NCI-H146 treated with DMSO at 0.1 percent for 48 hours (cell line): ENCODE measurements around the gene CORO7.

Experiments
- DNase-seq: peaks from one replicate; lab custom pipeline; 2025; ENCODE audit not compliant: unreplicated experiment; lab: John Stamatoyannopoulos, UW

Gene CORO7

DNA sequence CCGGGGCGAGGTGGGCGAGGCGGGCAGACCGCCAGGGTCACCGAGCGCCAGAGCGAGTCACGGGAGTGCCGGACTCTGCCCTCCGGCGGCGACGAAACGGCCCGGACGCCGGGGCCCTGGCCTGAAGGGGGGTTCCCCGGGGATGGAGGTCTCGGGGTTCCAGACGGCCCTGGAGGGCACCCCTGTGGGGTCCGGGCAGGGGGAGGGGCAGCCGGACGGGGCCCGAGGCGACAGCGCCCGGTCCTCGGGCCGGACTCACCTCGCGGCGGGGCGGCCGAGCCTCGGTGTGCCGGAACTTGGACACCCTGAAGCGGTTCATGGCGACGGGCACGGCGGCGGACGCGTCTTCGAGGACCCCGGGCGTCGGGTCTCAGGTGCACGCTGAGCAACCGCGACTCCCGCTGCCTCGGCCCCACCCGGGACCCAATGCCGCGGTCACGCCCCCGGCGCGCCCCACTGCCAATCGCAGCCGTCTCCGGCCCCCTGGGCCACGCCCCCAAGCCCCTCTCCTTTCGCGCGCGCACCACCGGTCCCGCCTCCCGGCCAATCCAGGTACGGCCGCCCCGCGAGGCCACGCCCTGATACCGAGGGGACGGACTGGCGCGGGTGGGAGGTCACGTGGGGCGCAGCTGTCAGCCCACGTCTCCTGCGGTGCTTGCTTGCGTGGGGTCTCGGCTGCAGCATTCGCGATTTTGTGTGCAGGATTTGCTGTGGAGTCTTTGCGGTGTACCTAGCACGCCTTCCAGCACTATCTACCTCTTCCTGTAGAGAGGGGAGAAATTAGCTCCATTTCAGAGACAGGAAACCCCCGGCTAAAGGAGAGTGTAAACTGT is at the start of gene CORO7:
CORO7 (minus strand) TSS at position 397 of the 833 bp plus-strand sequence; CDS start at position 319, 78 bp downstream.
- peak; percentile 90 for DNase-seq

DNA sequence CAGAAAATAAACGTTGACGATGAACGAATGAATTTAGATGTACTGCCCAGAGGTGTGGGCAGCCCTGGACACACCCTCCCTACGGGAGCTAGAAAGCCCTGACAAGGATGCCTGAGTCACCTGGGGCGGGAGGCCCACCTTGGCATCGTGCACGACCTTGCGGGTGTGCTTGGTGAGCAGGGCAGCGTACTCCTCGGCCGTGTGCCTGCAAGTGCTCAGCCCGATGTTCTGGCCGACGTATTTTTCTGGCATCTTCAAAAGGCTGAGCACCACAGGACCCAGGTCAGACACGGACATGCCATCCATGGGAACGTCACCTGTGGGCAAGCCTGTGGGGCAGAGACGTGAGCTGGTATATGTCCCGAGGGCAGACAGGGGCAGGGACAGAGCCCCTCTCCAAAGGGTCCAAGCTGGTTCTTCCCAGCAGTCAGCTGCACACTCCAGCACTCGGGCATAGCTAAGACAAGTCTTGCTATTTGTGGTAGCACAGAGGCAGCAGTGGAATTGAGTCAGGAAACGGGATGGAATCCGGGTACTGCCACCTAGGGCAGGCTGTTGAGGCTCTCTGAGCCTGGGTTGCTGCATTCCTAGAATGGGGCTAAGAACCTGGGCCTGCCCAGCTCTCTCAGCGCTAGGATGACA is 47.2 kb upstream of the CORO7 start:
- no peak for DNase-seq

DNA sequence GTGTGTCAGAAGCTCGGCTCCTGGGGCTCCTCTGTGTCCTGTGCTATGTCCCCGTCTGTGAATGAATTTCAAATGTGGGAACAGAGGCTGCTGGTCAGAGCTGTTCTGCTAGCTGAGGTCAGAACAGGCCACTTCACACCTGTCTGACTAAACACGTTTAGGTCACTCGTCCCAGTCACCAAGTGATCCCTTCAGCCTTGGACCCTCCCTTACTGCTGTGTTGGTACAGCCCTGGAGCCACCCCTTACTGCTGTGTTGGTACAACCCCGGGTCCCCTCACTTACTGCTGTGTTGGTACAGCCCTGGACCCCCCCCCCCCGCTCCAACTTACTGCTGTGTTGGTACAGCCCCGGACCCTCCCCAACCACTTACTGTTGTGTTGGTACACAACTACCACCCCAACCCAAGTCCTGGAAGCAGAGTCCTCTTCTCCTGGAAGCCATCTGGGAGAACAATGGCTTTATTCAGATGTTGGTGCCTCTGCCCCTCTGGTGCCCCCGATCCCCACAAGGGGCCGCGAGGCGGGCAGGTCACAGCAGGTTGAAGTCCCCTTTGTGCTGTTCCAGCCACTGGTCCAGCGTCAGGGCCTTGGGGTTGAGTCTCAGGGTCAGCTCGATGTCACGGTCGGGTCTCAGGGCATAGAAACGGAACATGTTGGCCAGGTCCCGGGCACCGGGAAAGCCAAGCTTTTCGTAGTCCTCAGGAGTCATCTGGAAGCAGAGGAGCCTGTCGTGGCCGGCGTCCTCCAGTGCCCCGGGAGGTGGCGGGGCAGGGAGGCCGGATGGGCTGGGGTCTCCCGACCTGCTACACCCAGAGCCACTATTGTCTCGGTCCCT is 45.1 kb upstream of the CORO7 start:
- no peak for DNase-seq

DNA sequence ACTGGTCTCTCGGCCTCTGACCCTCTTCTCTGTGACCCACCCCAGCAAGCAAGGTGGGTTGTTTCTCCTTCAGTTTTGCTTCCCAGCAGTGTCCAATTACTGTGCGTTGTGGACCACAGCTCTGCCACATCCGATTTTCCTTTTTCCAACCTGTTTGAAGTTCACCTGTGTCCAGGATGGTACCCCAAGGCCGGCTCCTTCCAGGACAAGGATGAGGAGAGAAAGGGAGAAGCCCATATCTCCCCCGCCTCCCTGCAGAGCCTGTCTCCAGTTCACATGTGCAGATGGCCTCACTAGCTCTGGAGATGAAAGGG is 44.5 kb upstream of the CORO7 start:
- no peak for DNase-seq

DNA sequence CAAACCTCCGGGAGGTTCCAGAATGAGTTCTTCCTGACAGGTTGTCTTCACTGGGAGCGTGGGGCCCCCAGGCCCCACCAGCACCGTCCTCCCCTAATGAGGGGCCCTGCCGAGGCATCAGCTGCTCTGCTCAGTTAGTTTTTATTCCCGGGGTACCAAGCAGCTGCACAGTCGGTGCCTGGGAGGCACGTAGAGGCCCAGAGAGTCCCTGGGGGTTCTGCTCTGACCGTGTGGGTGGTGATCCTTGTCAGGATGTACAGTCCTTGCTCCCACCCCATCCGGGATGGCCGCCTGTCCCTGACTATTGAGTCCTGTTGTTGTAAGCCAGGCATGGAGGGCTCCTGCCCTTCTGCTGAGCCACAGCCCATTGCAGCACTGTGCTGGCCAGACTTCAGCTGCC is 39.6 kb upstream of the CORO7 start:
- DNase-seq = no peak

DNA sequence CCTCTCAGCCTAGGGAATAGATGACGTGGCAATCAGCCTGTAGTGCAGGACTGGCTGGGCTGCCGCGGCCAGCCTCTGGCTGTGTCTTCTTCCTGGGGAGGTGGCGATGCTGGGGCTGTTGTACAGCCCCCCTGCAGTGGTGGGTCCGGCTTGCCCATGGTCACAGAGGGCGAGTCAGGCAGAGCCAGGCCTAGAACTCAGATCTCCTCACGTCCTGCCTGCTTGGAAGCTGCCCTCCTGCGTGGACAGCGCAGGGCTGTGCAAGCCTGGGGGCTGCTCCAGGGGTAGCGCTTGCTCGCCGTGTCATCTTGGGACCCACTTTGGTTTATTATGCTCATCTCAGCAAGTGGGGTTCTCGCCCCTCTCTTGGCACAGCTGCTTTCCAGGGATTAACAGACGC is 38.7 kb upstream of the CORO7 start:
- no peak for DNase-seq

DNA sequence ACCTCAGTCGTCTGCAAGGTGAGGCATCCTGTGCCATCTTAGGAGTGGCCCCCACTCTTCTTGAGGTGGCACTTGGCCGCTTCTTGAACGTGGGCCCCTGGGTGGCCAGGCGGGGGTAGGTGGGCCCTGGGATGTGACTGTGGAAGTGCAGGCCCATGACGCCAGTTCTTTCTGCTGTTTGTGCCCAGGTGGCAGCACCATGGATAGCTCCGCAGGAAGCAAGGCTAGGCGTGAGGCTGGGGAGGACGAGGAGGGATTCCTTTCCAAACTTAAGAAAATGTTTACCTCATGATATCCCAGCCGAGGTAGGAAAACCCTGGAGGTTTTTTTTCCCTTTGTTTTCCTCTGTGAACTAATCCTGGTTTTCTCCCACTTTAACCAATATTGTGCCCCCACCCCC is 38.2 kb upstream of the CORO7 start:
- no peak for DNase-seq

DNA sequence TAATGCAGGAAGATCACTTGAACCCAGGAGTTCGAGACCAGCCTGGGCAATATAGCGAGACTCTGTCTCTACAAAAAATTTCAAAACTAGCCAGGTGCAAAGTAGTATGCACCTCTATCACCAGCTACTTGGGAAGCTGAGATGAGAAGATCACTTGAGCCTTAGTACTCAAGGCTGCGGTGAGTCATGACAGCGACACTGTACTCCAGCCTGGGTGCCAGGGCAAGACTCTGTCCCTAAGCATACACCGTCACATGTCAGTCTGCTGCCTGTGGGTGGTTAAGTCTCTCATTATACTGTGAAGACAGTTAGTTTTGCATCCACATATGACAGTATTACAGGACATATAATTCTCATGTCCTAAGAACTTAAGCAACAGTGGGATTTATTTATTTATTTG is 36.3 kb upstream of the CORO7 start:
- no peak for DNase-seq

DNA sequence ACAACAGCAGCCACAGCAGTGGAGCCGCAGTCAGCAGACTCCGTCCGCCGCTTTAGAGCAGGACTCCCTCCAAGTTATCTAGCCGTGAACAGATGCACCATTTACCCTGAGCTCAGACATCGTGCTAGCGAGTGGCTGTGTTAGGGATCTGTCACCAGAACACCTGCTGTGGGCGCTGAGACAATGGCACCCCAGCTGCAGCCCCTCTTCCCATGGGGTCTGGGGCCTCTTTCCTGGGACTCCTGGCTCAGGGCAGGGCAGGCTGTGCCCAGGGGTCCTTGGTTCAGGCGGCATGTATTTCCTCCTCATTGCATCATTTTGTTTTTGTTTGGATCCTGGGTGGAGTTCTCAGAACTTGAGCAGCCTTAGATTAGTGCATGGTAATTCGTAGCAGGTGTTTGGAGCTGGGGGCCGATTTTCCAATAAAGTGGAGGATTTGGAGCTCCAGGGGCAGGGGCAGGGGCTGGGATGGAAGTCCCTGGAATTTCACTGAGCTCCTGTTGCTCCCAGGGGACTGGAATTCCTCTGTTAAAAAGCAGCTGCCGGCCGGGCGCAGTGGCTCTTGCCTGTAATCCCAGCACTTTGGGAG is 34.6 kb upstream of the CORO7 start:
- no peak for DNase-seq

DNA sequence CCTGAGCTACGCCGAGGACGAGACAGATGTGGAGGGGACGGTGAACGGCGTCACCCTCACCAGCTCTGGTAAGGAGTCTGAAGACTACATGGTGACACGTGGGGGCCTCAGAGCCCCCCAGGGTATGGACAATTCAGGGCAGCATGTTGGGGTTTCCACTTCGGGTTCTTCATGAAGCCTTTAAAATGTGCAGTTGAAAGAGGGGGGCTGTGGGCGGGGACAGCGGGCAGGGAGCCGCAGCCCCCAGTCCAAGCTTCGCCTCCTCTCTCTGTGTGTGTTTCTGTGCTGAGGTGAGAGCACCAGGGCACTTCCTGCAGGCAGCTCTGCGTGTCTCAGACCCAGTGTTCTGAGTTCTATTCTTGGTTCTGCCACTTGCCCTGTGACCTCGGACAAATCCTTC is 34.0 kb upstream of the CORO7 start:
- no peak for DNase-seq

DNA sequence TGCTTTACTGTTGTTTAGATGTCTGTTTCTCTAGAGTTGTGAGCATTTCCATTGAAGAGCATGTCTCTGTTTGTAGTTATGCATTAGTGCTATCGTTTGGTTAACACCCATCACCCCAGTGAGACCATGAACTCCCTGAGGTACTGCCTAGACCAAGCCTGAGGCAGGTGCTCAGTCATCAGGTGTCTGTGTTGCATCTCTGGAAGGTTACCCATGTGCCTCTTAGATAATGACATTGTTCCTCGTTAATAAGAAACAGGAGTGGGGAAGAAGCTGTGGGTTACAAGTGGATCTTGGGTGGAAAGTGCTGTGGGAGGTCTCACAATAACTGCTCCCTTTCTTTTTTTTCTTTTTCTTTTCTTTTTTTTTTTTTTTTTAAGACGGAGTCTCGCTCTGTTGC is 27.6 kb upstream of the CORO7 start:
- DNase-seq = no peak

DNA sequence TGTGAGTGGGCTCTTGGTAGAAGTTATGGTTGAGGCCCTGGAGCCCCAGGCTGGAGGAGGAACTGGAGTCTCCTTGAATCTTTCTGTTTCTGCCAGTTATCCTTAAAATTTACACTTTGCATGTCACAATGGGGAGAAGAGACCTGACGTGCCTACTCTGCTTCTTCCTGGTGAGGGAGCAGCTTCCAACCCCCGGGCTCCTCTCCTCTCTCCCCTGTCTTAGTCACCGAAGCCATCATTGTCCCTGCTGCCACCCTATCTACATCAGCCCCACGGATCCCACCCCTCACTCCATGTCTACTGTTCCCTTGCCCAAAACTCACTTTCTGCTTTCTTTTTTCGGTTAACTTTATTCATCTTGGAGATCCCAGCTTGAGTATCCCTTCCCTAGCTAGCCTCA is 26.9 kb upstream of the CORO7 start:
- no peak for DNase-seq

DNA sequence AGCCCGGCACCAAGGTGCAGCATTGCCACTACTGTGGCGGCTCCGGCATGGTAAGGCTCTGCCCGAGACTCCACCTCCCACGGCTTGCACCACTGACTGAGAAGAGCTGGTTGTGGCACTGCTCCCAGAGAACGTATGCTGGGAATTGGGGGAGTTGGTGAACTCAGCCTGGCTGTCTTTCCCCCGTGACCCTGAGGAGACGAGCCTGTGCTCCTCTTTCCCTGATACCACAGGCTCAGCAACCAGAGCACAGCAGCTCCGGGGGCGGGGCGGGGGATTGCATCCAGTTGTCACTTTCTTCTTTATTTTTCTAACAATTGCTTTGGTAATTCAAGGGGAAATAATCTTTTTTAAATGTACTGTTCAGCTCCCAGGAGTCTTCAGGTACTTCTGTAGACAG is 26.0 kb upstream of the CORO7 start:
- DNase-seq = no peak

DNA sequence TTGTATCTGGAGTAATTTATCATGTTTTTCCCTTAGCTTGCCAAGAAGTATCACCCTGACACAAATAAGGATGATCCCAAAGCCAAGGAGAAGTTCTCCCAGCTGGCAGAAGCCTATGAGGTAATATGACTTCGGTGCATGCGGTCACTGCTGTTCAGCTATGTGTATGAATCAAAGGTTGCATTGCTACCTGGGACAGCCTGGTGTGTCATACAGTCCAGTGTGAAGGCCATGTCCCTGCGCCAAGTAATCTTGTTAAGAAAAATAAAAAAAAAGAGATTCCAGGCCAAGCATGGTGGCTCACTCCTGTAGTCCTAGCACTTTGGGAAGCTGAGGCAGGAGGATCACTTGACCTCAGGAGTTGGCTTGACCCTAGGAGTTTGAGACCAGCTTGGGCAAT is 21.0 kb upstream of the CORO7 start:
- no peak for DNase-seq

DNA sequence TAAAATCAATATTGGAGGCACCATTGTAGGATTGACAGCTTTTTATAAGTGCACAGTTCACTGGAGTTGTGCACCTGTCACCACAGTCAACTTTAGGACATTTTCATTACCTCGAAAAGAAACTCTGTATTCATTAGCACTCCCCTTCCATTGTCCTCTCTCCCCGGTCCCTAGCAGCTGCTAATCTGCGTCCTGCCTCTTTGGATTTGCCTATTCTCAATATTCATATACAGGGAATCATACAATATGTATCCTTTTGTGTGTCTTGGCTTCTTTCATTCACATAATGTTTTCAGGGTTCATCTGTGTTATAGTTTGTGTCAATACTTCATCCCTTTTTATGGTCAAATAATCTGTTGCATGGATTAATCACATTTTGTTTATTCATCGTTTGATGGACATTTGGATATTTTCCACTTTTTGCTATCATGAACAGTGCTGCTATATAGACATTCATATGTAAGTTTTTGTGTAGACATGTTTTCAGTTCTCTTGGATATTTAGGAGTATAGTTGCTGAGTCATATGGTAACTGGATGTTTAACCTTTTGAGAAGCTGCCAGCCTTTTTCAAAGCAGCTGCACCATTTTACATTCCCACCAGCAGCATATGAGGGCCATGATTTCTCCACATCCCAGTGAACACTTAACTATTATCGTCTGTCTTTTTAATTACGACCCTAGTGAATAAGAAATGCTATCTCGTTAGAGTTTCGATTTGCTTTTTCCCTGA is 19.1 kb upstream of the CORO7 start:
- DNase-seq = no peak

DNA sequence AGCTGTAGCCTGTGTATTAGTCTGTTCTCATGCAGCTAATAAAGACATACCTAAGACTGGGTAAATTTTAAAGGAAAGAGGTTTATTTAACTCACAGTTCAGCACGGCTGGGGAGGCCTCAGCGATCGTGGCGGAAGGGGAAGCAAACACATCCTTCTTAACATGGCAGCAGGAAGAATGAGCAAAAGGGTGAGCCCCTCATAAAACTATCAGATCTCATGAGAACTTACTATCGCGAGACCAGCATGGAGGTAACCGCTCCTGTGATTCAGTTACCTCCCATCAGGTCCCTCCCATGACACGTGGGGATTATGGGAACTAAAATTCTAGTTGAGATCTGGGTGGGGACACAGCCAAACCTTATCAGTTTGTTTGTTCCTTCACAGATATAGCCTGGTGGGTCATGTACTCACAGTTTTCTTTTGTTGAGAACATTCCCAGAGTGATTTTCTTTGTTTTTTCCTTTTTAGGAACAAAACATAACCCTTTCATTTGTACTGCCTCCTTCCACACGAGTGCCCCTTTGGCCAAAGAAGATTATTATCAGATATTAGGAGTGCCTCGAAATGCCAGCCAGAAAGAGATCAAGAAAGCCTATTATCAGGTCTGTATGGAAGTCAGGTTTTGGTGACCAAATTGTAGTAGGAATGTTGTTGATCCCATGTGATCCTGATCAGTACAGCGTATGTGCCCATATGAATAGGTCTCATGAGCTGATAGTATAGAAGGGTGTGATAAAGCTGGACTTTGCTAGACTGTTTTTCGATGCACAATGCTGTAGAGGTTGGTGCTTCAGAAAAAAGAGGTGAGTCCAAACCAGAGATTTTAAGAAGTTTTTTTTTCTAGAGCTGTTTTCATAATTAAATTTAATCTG is 17.8 kb upstream of the CORO7 start:
- no peak for DNase-seq

DNA sequence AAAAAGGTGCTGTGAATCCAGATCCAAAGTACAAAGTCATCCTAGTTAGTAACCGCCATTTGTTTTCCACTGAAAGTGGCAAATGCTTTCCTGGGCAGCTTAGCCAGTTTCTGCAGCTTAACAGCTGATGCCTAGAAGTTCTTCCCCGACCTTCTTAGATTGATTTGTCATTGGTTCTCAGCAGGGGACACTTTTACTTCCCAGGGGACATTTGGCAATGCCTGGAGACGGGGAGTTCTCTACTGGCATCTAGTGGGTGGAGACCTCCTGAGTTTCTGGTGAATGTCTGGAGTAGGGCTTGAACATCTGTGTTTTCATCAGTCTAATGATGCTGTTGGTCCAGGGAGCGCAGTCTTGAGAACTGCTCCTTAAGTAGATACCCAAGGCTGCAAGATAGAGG is 16.8 kb upstream of the CORO7 start:
- DNase-seq = no peak

DNA sequence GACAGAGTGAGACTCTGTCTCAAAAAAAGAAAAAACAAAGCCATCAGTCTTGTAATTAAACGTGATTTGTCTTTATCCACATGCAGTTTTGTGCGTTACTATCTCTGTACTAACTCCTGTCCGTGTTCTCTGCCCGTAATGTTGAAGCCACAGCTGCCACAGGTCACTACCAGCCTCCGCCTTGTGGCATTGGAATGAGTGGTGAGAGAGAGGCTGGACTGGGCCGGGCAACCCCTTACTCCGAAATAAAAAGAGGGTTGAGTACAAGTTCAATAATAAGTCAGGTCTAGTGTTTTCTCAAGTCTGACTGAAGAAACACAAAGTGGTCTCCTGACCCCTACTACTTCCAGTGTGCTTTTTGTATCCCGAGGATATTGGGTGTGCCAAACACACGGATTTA is 14.6 kb upstream of the CORO7 start:
- DNase-seq = no peak

DNA sequence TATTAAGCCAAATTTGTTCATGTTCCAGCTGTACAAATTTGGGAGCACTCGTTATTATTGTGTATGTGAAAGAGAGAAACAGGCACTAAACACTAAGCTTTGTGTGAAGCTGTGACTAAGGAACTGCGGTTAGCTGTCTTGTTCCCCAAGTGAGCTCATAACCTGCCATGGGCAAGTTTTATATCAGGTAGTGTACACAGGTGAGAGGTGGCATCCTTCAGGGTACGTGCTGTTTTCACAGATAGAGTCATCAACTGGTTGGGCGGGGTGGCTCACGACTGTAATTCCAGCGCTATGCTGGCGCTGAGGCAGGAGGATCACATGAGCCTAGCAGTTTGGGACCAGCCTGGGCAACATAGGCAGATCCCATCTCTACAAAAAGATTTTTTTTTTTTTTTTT is 12.1 kb upstream of the CORO7 start:
- DNase-seq = no peak

DNA sequence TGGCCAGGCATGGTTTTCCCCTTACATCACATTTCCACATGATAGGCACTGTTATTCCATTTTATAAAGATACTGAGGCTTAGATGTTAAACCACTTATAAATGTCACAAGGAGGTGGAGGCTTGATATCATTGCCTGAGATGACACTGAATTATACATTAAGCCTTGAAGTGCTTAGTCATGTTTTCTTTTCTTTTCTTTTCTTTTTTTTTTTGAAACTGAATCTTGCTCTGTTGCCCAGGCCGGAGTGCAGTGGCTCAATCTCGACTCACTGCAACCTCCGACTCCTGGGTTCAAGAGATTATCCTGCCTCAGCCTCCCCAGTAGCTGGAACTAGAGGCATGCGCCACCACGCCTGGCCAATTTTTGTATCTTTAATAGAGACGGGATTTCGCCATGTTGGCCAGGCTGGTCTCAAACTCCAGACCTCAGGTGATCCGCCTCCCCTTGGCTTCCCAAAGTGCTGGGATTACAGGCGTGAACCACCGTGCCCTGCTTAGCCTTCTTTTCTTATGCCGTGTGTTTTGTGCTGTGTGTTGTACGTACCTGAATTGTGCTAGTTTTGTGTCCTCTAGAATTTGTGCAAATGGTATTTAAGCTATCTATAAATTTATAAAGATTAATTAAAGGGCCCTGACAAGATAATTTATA is 10.5 kb upstream of the CORO7 start:
- DNase-seq = no peak
